Right renal pelvis (tissue), 4 donors: ENCODE measurements around the gene KDM3A. TPM values are rescaled to one million over a fixed set of nuclear protein-coding genes. Genes with fewer than 3 reads are reported as not detected.

Experiments
- DNase-seq, 4 donors: peaks; one replicate each; pipeline ENCODE4 v3.0.0-alpha.2; 2013; ENCODE audit warnings: low read depth in 4 of 4, low spot score in 3 of 4, missing footprints in 1 of 4
- polyA plus RNA-seq, 4 donors: library from polyadenylated mRNA; unstranded; fragments of 120-200 nt; gene quantifications; one replicate each; pipeline ENCODE4 v1.2.1, GENCODE V29; 2013; ENCODE audit not compliant: insufficient read length in 4 of 4

The KDM3A gene
- polyA plus RNA-seq, 4 donors, result 54.4 to 59.9 (median 59.3) TPM

GRCh38 chr2:86513948-86514660, 72.9 kb downstream of the KDM3A start:
- no peak for DNase-seq

DNA sequence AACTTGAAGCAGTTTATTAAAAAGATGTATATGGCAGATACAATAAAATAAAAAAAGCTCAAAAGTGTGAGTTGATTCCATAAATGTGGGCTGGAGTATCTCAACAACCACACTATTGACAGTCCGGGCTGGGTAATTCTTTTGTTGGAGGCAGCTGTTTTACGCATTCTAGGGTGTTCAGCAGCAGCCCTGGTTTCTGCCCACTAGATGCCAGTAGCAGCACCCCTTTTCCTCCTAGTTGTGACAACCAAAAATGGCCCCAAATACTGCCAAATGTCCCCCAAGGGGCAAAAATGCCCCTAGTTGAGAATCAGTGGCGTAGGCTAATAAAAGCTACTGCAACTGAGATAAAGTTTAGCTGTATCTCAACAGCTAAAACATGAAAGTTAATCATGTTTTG, 77.3 kb downstream of the KDM3A start:
- DNase-seq, result no peak

DNA sequence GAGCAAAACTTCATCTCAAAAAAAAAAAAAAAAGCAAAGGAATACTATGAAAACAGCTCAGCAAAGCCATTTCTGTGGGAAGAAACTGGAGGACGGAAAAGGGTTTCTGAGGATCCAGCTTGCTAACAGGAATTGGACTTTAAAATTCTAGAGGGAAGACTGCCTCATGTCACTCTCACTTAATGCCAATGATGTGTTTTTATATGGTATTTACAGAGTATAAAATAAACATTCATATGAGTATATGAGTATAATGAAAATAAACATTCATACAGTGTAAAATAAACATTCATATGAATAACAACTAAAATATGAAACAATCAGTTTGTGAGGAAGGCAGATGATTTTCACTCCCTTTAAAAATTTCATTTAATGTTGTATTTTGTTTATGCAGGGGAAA, 78.2 kb downstream of the KDM3A start:
- DNase-seq, result no peak

GRCh38 chr2:86520153-86520552, 79.0 kb downstream of the KDM3A start:
- DNase-seq, result no peak

DNA sequence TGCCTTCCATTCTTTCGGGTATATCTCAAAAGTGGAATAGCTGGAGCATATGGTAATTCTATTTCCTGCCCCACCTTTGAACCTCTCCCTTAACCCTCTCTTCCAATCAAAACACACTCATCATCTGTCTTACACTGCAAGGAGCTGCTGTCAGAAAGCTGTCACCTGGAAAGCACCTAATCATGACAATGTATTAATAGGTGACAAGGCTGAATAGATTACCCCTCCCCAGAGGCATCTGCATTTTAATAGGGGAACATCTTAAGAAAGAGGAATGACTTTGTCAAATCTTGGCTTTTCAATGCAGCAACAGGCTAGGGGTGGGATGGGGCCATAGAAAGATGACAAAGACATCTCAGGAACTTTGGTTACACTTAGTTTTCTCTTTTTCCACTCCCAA, 80.8 kb downstream of the KDM3A start:
- no peak for DNase-seq

DNA sequence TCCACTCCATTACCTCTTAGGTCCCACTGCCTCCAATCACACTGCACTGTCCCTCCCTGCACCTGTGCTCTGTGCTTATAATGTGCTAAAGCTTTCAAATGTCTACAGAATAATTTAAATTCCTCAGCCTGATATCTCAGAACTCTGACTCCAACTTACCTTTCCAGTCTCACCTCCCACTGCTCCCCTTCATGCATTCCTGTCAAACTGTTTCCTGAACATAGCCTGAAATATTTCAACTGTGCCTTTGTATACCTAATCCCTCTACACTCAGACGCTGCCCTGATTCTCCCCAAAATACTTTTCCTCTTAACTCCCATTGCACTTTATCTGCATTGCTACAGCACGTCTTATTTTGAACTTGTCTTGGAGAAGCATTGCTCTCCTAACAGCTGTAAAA, 81.5 kb downstream of the KDM3A start:
- no peak for DNase-seq

GRCh38 chr2:86523491-86523890, 82.3 kb downstream of the KDM3A start:
- DNase-seq, result no peak

DNA sequence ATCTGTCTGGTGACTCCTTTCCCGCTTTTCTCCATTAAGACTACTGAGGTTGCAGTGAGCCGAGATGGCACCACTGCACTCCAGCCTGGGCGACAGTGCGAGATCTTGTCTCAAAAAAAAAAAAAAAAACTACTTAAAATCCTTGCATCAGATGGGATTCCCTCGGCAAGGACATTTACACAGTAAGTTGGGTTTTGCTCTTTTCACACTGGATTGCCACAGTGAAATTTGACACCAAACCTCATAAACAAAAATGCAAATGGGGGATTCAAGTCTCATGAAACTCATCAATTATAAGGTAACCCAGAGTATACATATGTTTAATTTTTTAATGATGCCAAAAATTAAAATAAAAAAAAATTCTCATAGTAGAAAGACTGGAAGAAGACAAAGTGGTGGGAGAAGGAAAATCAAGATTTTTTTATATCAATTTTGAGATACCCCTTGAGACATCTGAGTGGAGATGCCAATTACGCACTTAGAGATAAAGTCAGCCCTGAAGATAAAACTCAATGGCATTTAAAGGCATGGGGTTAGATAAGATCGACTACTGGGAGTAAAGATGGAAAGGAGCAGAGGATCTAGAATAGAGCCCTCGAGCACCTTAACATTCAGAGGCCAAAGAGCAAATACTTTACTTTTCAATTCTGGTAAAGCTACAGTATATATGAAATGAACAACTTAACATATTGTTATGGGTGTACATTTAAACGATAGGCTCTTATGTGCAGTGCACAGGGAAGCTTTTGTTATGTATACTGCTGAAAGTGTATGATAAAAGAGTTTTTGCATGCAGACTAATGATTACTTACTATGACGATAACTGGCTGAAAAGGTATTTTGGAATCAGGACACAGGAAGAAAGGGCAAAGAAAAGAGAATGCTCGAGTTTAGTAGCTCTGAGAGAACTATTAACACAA, 84.5 kb downstream of the KDM3A start:
- DNase-seq, result no peak

GRCh38 chr2:86533589-86533988, 92.4 kb downstream of the KDM3A start:
- DNase-seq, result no peak

- DNase-seq, result no peak
Observed at GRCh38 chr2:86541334-86541733, 100.2 kb downstream of the KDM3A start.

Other genes starting within 250 kb of the KDM3A start
- 100 to 1,000 TPM; 101 to 115 (median 110) TPM for gene IMMT, start 245.9 kb upstream of the KDM3A start, polyA plus RNA-seq
- gene MRPL35, start 241.9 kb upstream of the KDM3A start, polyA plus RNA-seq, result 10 to 100 TPM; 46.4 to 61.9 (median 57.2) TPM
- 1 to 10 TPM; 3.4 to 4.1 (median 3.5) TPM for gene REEP1, start 103.7 kb upstream of the KDM3A start, polyA plus RNA-seq
- gene CHMP3, start 122.1 kb downstream of the KDM3A start, polyA plus RNA-seq, result 100 to 1,000 TPM; 125 to 150 (median 147) TPM
- 10 to 100 TPM; 29.7 to 40.4 (median 36.4) TPM for gene RNF103, start 182.5 kb downstream of the KDM3A start, polyA plus RNA-seq